GM18867 (cell line): ENCODE measurements around the gene THAP4.

Experiments used
- ATAC-seq: cut with Tn5 transposase; IDR thresholded peaks from one replicate; pipeline ENCODE4 v1.9.1; 2021; ENCODE audit warnings: mild to moderate bottlenecking, moderate library complexity; ENCODE audit not compliant: unreplicated experiment

Gene THAP4

DNA sequence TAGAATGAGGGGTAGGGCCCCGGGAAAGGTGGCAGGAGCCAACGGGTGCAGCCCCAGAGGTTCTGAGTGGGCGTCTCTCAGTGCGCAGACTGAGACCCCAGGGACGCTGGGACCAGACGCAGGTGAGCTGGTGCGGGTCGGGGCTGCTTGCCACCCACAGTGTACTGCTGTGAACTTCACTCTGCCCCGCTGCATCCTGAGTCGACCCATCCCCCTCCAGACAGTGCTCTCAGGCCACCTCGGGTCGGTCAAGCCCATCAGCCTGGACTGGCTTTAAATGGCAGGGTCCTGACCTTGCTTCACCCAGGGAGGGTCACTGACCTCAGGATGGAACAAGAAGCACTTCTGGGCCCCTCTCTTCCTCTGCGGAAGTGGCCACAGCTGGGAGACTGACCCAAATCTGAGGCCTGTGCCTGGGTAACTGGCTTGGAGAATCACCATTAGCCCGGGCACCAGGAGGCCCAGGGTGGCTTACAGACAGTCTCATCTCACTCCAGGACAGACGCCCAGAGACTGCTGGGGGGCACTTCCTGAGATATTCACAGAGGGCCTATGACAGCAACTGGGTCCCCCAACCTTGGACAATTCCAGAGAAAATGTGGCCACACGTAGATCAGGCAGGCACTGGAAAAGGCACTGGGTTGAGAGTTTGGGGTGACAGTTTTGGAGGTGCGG lies 102.1 kb downstream of the THAP4 start:
- no peak for ATAC-seq
